Activated CD4-positive, alpha-beta T cell treated with anti-CD3 and anti-CD28 coated beads for 4 hours (primary cell): Measurements from ENCODE around the gene NPAS3.

Experiments used
- DNase-seq, 2 donors: peaks; one replicate each; pipeline ENCODE4 v3.0.0-alpha.2; 2020

The NPAS3 gene

DNA sequence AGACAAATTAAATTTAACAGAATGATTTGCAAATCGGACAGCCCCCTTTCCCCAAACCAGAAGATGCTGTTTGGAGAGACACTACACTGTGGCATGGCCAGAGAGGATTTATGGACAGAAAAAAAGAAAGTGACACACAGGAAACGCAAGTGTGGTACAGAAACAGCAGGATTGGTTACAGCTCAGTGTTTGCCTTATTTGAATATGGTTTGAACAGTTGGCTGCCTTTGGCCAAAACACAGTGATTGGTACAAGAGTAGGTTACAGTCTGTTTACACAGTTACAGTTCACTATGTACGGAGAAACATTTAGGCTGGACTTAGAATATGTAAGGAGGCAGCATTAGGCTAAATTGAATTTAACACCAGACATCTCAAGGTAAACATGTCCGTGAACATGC lies 335.3 kb downstream of the NPAS3 start:
- no peak for DNase-seq

DNA sequence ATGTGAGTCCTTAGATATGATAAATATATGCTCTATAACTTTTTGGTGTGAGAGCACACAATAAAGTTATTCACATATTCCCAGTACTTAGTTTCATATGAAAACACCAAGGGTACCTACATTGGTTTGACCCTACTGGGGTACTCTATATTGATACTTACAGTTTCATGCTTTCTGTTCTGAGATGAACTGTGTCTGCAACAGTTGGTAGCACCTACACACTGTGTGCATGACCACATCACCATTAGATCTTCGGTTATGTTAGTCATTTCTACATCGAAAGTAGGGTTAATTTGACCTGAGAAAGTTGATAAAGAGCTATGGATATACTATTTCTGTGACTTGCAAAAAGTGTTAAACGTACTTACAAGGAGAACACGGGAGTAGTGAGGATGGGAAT lies 337.2 kb downstream of the NPAS3 start:
- DNase-seq, result no peak

DNA sequence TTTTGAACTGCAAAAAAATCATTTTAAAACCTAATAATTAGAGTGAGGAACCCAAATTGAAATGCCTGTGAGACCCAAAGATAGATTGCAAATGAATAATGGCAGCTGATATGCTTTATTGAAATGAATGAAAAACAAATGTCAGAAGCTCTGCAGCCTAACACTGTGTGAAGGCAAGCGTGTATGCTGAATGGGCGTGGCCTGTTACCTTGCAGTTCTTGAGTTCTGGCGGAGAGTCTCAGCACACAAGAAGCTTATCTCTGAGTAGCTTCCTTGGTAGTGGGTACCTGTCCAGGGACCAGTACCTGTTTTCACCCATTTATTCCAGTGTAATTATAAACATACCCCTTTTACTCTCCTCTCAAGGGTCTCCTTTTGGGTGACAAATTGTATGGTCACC lies 341.2 kb downstream of the NPAS3 start:
- DNase-seq, result no peak

DNA sequence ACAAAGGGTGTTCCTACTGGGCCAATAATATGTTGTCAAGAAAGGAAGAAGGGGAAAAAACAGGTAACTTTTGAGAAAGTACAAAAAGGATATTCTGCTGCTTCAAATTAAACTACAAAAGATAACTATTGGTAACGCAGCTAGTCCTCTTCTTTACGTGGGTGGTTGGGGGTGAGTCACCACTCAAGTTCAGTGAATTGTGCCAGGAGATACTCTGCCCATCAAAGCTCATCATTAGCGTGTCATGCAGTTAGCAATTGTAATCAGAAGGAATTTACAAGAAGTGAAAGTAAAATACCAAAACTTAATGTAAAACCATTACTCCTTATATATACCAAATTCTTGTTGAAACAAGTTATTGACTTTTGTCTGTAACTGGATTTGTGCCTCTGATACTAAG lies 342.0 kb downstream of the NPAS3 start:
- DNase-seq, result no peak

DNA sequence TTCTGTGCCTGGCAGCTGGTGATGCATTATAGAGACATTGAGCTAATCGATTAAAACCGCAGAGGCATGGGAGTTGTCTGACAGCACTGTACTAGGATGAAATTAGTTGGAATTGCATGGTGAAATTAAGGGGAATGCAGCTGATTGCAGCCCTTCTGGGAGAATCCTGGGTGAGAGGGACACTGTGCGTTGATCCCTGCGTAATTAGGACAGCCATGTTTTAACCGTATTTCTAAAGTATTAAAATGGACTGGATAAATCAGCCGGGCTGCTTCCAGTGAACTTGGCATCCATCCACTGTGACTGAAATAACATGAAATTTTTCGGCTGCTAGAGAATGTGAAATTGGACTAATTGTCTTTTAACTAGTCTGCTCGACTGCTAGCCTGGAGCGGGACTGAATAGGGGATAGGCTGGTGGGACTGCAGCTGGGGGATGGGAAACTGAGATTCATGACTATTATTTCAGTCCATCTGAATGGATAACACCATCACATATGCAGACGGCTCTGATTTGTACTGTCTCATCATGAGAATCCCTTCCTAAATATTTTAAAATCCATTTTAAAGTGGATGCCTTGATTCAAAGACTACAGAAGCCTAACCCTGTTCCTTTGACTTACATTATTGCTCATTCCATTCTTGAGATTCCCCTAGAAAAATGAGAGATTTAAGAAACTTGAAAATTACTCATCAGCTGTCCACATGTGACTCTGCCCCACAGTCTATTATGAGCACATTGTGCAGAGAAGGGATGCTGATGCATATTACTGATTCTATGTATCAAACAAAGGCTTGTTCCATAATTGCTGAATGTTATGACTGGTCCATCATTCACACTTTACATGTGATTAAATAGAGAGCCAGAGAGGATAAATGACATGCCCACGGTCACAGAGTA lies 343.9 kb downstream of the NPAS3 start:
- no peak for DNase-seq

DNA sequence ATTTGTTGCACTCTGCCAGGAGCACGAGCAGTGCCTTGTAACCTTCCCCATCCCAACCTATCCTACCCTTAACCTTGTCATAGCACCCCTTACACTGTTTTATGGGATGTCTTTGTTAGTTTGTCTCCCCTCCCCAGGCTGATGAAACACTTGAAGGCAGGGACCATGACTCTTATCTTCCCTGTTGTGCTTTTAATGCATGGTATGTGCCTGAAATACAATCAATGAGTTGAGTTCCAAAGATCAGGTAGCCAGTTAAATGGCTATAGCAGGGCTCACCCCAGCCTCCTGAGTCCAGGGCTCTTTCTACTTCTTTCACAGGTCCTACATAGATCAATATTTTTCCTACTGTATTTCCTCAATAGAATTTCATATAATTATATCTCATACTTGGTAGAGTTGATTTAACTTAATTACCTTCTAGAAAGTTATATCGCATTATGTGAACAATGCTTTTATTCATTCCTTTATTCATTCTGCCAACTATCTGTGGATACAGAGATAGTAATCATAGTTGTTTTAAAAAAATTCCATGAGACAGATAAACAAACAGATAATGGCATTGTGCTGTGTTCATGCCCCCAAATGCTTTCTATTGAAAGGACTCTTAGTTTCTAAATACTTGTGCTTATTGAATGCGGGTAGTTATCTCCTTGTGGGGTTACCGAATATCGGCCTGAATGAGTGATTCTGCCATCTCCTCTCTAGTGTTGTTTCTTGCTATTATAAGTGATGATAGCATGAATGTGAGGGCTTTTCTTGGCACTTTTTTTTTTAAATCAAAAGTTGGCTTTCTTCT lies 347.4 kb downstream of the NPAS3 start:
- no peak for DNase-seq

DNA sequence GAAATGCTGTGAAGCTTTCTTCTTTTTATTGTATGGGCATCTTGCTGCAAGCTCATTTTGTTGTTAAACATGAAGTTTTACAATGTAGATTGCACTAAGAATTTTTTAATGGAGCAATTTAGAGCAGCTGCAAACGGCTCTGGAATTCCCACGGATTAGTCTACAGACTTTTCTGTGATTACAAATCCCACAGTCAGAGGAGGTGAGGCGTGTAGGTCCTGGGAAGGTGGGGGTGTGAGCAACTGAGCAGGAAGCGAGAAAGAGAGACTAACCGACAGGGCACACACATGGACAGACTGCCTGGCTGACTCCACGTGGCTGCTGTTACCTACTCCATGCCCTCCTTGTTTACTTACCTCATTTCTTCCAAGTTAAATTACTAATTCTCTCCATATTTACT lies 348.5 kb downstream of the NPAS3 start:
- no peak for DNase-seq

DNA sequence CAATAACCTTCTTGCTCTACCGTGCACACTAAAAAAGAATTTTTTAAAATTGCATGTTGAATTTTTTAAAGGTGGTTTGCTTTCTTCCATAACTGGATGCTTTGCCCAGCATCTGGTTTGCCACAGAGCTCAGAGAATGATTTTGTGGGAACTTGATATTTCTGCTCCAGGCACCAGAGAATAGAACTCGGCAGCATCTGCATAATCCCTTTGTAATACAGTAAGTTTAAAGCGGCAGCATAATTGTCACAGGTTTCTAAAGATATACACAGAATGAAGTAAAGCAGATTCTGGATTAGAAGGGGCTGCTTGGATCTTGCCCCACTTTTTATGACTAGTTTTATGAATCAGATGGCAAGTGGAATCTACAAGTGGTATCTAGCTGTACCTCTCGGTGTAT lies 352.0 kb downstream of the NPAS3 start:
- no peak for DNase-seq

DNA sequence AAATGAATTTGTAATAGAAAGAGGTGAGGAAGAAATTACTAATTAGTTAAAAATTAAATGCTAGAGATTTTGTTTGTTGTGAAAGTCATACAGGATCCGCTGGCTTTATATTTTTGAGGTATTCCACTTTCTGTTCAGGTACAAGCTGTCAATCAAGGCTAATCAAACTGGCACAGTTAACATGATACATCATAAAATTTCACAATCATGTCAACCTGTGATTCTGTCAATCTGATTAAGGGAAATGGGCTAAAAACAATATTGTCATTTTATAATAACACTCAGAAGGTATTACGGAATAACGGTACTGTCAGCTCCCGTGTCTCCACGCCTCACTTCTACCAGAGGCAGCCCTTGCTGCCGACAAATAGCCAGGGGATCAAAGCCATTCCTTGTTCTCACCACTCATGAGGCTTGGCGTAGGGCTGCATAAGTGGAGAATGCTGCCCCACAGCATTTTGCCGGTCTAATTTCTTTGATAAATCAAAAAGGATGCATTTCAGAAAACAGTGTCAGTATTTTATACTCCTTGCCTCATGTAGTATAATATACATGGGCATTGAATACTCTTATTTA lies 352.9 kb downstream of the NPAS3 start:
- DNase-seq, result no peak

DNA sequence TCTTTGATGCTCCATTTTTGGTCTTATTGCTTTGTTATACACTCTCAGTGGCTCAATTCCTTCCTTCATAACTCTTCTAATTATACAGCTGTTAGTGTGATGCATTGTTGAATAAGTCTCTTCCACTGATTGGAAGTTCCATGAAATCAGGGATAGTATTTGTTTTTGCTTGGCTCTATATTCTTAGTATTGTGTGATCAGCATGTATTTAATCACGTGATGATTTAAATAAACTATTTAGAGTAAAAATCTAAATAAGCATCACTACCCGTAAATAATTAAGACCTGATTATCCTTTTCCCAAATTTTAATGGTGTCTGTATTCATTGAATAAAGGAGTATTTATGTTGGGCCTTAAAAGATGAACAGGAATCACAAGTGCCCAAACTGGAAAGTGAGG lies 355.7 kb downstream of the NPAS3 start:
- DNase-seq, result no peak

DNA sequence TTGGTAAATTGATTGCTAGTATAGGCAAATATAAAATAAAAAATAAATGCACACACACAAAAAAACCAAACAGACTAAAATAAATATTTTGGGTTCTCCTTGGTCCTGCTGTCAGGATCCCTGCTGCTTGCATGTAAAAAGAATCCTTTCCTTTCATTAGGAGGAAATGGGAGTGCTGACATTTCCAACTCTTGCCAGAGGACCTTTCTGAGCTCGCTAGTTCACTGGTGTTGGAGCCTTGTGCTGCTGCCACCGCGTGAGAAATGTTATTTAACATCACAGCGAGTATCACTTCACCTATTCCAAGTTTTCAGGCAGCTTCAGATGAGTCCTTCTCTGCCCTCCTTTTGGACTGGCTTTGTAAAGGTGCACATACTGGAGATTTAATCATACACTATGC lies 358.9 kb downstream of the NPAS3 start:
- no peak for DNase-seq

DNA sequence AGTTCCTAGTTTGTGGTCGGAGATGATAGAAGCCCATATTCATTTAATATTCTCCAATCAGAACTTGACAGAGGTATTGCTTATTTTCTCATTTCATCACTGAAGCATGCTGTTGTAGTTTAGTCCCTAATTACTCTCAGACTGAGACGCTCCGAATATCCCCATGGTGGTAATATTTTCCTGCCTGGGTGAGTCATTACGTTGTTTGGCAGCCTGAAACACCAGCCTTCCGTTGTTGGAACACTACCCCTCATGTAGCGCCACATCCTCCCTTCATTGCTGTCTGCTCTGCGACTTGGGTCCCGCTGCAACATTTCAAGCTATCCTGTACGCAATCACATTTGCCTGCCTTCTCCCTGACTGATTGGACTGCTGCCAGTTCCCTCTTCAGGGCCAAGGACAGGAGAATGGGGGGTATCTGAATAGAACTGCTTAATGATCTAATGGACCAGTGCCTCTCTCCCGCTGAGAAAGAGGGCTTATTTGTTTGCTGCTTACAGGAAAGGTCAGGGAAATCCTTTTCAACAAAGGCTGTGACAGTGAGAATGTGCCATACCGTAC lies 369.1 kb downstream of the NPAS3 start:
- no peak for DNase-seq

DNA sequence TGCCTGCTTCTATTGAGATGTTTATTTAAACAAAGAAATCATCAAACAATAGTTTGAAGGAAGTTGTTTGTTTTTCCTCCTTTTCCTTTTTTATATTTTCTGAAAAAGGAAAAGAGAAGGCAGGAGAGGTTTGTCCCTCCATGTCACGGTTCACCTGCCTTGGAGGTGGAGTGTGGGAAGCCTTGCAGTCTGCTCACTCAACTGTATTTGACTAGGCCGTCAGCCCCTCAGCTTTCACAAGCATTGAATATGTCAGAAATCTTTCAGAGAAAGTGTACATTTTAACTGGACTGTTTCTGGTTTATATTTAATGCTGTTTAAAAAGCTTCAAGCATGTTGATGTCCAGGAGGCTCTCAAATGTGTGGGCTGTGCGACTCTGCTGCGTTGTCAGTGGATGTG lies 370.4 kb downstream of the NPAS3 start:
- DNase-seq, result no peak

DNA sequence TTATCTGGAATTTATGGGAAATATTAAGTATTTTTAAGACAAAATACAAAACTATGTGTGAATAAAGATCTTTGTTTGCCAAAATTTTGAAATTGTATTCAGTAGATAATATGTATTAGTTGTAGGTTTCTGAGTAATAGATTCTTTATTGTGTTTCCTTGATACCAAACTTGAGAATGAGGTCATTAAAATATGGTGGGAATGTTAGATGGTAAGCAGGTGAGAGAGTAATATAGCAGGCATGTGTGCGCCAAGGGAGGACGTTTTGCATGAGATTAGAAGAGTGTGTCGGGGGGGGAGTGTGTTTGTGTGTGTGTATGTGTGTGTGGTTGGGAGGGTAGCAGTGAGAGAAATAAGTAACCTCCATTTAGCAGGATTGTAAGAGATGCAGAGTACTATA lies 376.5 kb downstream of the NPAS3 start:
- DNase-seq, result no peak

DNA sequence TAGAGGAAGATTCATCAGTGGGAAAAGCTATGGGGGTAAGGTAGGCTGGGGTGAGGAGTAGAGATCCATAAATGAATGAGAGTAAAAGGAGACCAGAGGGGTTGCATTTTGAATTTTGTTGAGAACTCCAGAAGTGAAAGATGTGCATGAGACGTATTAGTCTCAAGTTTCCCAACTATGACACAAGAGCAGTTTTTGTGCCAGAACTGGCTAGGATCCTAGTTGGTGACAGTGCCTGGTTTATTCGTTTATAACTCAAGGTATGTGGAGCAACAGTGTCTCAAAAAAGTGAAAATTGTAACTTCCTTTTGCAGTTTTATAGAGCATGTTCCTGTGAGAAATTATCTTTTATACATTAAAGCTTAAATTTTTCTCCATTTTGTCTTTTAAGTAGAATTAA lies 377.0 kb downstream of the NPAS3 start:
- DNase-seq, result no peak

DNA sequence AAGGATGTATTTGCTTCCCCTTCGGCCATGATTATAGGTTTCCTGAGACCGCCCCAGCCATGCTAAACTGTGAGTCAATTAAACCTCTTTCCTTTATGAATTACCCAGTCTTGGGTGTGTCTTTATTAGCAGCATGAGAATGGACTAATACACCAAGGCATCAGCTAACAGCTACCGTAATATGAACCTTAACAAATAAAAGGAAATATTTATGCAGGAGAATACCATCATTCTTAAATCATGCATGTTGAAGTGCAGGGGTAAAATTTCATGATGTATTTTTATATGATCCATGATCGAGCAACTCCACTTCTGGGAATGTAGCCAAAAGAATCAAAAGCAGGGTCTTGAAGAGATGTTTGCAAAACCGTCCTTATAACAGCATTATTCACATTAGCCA lies 379.0 kb downstream of the NPAS3 start:
- DNase-seq, result no peak

DNA sequence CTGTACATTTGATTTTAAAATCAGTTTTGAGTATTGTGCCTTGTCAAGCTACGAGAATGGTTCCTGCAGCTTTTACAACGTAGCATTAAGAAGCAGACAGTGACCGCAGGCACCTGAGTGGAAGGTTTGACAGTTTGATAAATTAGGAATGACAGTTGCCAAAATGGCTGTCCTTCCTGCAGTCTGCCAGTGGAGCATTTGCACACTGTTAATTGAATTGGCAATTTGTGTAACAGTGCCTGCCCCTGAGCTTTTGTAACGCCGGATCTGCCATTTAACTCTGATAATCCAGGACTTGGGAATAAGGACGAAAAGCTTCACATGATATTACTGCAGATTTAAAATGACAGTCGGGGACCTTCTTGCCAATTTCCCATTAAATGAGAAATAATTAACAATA lies 385.3 kb downstream of the NPAS3 start:
- DNase-seq, result no peak

DNA sequence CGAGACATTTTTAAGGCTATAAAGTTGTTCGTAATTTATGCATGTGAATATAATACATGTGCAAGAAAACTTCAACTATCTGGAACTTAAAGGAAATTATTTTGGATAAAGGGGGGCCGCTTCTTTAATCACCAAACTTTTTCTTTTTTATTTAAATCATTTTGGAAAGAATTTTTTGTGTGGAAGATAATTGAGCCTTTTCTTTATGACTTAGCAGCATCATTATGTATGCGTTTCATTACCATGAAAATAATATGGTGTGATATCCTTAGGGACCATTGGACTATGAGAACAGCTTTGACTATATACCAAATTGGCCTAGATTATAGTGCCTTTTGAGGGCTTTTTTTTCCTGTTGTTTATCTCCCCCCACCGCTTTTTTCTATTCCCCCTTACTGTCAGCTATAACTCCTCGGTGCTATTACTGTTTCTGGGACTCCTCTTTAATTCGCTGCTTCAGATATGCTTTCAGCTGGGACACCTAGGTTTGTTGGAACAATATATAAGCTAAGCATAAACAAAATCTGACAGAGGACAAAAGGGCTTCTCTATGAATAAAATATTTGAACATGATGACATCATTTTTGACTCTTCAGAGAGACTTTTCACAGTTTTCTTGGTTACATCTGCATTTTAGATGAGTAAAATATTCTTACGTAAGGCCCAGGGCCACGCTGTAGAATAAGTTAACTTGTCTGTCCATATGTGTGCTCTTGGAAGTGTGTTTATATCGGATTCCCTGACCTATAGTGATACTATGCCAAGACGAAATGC lies 392.7 kb downstream of the NPAS3 start:
- DNase-seq, result no peak

DNA sequence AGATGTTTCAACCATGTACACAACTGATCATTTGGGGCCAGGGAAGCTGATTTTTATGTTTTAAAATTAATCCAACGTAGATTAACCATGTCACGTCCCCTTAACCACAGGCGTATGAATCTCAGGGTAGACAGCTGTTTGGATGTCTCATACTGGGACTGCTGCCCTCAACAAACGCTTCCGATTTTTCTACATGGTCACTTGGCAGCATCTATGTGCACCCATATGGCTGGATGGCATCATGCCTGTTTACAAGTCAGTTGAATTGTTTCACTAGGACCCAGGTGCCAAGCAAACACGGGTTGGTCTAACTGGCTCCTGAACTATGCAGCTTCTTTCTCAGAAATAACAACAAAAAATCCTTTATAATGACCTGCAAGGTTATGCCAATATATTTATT lies 393.8 kb downstream of the NPAS3 start:
- no peak for DNase-seq

DNA sequence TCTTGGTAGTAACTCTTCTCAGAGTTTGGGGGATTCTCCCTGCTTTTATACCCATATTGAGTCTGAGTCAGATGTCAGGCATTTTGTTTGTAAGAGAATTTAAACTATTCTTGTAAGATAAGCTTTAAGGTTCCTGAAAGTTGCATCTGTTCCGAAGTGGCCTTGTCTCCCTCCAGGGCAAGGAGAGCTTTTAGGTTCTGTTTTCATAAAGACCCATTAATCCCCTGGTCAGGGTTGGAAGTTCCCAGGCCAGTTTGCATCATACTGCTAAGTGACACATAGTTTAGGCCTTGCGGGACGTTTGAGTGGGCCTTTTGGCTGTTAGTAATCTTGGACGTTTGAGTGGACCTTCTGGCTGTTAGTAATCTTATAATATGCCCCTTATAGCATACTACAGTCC lies 396.7 kb downstream of the NPAS3 start:
- no peak for DNase-seq

DNA sequence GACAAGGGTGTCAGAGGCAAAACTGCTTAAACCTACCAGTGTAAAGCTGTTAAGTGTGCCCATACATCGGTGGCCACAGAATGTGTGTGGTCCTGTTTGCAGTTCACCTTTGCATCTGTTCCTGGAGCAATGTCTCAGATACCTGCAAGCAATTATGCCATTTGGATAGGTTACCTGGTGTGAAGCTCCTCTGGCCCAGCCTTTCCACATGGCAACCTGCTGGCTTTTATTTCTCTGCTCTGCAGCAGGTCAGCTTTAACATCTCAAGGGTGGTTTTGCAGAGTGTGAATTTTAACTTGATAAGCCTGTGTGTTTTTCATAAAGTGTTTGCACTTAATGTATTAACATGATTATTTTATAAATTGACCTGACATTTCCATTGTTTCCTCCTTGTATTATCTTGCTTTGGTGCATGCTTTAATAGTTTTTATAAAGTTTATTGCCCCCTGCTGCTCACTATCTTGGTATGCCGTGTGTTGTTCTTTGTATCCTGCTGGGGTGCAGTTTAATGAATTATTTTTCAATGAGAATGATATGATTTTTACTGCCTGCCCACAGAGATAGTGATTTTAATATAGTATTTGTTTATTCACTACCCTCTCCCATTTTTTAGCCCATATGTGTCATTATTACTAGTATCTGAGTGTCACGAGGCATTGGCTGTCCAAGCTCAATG lies 403.8 kb downstream of the NPAS3 start:
- no peak for DNase-seq

DNA sequence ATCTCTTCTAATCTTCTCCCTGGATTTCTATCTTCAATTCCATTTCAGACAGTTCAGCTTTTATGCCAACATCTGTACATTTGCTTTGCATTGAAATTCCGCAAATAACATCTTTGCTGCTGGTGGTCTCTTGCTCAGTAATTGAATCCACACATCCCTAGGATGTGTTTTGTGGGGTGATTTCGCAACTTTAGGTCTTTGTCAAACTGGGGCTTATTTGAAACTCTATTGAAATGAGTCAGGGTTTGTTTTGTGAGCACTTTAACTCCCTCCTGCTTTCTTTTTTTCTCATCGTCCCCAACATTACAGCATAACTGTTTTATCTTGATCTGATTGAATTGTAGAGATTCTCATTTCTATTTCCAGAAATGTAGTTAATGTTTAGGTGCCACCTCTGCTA lies 404.3 kb downstream of the NPAS3 start:
- DNase-seq, result no peak
